HG02623 (cell line): ENCODE data around the gene EFCAB12.
A peak's percentile ranks its signal among the peaks of the same experiment; 100 is the strongest.
"Not testable (repeated sequence)": the region's sequence is repeated elsewhere in the genome, so short reads cannot be mapped to it uniquely, and the experiment has no call there.

ENCODE experiments used
- ATAC-seq: cut with Tn5 transposase; IDR thresholded peaks from one replicate; pipeline ENCODE4 v1.9.1; 2021; ENCODE audit warnings: moderate library complexity; ENCODE audit not compliant: unreplicated experiment

Gene EFCAB12

DNA sequence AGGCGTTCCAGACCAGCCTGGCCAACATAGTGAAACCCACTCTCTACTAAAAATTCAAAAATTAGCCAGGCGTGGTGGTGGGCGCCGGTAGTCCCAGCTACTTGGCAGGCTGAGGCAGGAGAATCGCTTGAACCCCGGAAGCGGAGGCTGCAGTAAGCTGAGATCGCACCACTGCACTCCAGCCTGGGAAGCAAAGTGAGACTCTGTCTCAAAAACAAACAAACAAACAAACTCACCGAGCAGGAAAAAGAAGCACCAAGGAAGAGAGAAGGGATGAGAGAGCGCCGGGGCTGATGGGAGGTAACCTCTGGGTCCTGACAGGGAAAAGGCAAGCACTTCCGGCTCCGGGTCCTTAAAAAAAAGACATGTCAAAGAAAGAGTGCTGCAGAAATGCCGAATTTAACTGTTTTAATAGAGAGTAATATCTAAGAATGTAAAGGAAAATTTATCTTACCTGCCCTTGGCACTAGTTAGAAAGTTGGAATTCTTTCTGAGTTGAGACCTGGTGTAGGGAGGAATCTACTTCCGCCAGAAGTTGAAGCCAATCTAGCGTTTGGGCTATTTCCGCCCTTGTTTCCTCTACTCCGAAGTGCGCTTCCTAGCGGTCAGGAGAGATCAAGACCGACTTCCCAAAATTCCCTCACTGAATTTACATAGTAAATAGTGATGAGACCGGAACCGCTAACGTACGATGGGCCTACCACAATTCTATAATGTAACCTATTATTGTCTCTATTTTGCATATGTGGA is 29.1 kb downstream of the EFCAB12 start:
- peak; percentile 82 for ATAC-seq

- ATAC-seq: no peak
Observed at GRCh38 chr3:129398803-129399144, 29.7 kb downstream of the EFCAB12 start.

DNA sequence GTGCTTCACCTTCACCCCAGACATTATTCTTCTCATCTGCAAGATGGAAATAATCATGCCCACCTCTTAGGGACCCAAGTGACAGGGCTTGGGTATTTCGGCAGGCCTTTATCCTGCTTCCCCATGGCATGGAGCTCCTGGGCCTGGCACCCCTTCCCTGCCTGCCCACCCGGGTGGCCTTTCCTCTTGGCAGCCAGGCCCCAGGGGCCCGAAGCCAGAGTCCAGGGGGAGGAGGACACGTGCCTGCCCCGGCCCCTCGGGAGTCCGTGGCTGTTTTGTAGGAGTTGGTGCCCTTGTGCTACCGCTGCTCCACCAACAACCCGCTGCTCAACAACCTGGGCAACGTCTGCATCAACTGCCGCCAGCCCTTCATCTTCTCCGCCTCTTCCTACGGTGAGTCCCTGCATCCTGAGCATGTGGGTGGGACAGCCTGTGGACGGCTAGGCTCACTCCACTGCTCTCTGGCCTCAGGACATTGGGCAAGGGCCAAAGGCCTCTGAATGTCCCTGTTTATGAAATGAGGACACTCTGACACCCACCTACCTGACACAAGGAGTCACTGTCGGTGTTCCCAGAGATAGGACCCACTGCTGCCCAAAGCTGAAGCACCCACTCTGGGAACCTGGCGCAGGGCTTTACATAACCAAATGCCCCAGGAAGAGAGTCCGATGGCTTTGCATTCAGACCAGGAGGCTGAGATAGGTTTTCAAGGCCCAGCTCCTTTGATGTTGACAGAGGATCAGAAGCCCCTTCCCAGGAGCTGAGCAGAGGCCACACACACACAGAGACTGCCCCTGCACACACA is 34.5 kb downstream of the EFCAB12 start:
- ATAC-seq: not testable (repeated sequence)

DNA sequence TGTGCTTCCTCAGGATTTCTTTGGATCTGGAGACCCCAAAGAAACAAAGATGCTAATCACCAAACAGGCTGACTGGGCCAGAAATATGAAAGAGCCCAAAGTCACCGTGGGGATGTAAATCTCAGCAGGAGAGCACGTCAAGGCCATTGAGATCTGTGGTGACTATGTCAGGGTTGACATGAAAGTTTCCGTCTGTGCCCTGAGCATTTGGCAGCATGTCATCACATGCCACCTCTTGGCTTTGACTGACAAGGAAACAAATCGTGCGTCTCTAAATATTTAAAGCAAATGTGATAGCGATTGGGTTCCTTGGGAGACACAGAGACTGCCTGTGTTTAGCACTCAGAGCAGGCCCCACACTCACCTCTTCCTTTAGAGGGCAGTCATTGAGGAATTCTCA is 35.2 kb downstream of the EFCAB12 start:
- ATAC-seq: no peak

DNA sequence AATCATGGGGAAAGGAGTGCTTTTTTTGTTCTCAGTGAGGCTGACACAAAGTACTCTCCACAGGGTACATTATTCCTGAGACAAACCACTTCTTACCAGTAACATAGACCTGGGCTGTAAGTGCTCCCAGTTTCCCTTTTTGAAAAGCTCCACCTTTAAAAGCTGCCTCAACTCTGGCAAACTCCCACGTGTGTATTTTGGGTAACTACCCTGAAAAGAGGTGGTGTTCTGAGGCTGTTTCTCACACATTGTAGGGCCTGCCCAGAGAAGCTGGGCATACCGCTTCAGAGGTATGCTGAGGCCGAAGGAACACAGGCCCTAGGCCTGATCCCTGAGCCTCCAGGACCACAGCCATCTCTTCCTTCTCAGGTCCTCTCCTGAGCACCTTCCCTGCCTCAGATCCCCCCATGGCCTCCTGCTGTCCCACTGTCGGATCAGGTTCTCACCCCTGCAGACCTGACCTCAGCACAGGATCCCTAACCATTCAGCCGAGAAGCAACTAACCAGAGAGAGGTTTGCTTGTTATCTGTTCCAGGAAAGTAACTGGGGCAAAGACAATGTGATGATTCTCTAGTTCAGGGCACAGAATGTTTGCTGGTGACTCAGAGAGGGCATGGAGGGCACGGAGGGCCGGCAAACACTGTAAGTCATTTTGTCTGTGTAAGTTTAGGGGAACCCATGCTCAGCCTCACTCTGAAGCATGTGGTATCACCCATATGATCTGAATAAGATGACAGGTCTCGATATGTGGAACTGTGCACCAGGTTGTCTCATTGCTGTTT is 36.1 kb downstream of the EFCAB12 start:
- not testable (repeated sequence) for ATAC-seq

DNA sequence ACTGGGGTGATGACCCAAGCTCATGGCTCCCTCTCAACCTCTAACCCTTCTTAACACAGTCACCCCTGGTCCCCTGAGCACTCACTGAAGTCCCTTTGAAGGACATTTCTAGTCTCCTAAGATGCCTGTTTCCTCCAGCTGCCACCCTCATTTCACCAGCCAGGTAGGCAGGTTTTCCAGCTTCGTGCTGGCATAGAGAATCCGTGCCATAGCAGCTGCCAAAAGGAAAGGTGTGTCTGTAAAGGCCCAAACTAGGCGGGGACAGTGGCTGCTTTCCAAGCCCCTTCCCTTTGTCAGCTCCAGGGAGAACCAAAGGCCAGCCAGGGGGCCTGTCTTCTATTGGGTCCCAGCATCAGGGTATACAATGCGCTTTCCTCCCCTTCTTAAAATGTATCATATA is 36.9 kb downstream of the EFCAB12 start:
- not testable (repeated sequence) for ATAC-seq

DNA sequence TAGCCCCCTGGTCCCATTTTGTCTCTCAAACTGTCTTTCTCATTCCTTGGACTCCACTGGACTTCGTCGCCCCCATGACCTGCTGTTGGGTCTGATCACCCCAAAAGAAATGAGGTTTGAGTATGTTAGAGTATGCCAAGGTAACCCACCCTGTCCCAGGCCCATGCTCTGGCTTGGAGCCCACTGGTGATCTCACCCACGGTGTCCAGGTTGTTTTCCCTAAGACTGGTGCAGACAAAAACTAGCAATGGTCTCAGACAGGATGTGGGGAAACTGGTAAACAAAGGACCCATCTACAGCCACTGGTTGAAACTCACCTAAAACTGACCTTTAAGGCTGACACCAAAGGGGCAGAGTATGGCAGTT is 38.9 kb downstream of the EFCAB12 start:
- no peak for ATAC-seq

DNA sequence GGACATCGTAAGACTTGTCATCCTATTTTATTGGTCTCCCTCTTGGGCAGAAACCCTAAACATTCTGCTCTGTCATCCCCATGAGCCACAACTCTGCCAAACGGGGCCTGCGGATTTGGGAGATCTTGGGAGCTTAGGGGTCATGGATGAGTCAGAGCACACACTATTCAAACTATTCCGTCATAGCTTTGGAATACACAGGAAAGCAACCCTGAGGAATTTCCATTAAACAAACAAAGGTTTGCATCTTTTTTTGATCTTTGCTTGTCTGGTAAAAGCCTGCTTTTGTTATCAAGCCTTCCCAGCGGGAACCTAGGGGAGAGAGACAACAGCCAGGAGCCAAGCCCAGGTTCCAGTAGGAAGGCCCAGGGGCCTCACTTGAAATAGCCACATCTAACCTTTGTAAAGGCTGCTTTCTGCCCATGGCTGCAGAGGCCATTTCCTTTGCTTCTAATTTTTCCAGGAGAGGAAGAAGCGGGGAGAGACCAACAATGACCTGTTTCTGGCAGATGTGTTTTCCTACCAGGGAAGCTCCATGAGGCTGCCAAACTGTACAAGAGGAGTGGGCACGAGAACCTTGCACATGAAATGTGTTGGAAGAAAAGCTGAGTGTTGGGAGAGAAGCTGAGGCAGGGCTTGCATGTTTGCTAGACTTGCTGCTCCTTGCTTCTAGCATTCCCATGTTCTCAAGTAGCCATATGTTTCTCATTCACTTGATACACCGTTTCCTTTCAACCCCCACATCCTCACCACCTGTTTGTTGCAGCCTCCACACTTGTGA is 39.5 kb downstream of the EFCAB12 start:
- ATAC-seq: not testable (repeated sequence)

- no peak for ATAC-seq
Observed at GRCh38 chr3:129387487-129387886, 40.9 kb downstream of the EFCAB12 start.

- no peak for ATAC-seq
Observed at GRCh38 chr3:129386984-129387383, 41.5 kb downstream of the EFCAB12 start.

- not testable (repeated sequence) for ATAC-seq
Observed at GRCh38 chr3:129385507-129385906, 42.9 kb downstream of the EFCAB12 start.

GRCh38 chr3:129384594-129385323 is 43.7 kb downstream of the EFCAB12 start:
- no peak for ATAC-seq

- not testable (repeated sequence) for ATAC-seq
Observed at GRCh38 chr3:129384103-129384502, 44.3 kb downstream of the EFCAB12 start.

- peak; percentile 63 for ATAC-seq
Observed at GRCh38 chr3:129383292-129383860, 45.1 kb downstream of the EFCAB12 start.

- ATAC-seq: no peak
Observed at GRCh38 chr3:129382366-129382765, 46.1 kb downstream of the EFCAB12 start.

DNA sequence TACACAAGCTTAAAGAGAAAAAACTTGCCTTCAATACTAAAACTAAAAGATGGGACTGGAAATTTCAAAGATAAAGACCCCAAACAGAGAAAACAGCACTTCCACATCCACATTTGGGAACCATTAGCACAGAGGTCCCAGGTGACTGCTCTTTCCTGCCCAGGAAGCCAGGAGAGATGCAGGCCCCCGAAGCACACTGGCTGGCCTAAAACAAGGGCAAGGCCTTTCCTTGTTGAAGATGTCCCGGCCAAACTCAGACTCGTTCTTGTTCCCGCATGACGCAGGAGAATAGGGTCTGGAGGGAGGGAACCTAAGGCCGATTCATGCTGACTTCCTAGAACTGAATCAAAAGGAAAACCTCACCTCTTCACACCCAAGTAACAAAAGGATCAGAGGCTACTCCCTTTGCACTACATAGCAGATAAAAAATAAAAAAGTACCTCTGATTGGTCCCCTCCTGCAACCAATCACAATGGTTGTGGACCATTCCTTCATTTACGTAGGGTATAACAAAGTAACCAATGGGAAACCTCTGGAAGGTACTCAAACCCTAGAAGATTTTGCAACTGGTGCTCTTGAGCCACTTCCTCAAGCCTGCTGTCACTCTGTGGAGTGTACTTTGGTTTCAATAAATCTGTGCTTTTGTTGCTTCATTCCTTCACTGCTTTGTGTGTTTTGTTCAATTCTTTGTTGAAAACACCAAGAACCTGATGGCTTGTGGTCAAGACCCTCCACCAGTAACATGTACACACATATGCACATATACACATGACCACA is 48.7 kb downstream of the EFCAB12 start:
- no peak for ATAC-seq

GRCh38 chr3:129378949-129379348 is 49.5 kb downstream of the EFCAB12 start:
- no peak for ATAC-seq

DNA sequence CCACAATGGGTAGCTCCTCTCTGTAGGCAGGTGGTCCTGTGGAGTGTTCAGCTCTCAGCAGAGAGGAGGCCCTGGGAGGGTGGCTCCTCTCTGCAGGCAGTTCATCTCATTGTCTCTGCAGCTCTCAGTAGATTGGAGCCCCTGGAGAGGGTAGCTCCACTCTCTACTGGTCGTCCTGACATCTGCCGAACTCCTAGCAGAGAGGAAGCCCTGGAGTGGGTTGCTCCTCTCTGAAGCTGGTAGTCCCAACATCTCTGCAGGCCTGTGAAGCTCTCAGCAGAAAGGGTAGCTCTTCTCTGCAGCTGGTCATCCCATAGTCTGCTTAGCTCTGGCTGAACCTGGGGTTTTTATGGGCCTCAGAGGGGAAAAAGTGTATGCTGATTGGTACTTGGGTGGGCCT is 50.8 kb downstream of the EFCAB12 start:
- ATAC-seq: no peak

DNA sequence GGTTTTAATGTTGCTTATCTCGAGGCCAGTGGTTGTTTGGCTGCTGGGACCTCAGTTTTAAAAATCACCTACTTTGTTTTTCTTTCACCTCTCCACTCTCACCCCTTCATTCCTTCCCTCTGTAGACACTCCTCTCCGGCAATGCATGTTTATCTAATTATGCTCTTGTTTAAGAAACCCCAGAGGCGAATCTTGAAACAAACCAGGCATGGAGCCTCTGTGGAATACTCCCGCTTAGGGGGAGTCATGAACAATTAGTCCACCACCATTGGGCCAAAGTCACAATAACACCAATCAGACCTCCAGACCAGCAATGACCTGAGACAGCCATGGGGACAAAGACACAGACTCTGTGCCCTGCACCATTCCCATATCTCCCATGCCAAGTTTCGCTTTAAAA is 53.3 kb downstream of the EFCAB12 start:
- ATAC-seq: no peak
